Stimulated activated CD8-positive, alpha-beta memory T cell treated with anti-CD3 and anti-CD28 coated beads, Interleukin-4, amount 100 ng/mL, for 4 hours (primary cell): ENCODE measurements around the gene OR2S2.
A peak's percentile ranks its signal among the peaks of the same experiment; 100 is the strongest.

Source experiments
- DNase-seq, 2 donors: peaks; one replicate each; pipeline ENCODE4 v3.0.0-alpha.2; 2020; ENCODE audit warnings: low read depth in 2 of 2, low spot score in 1 of 2

OR2S2 gene

DNA sequence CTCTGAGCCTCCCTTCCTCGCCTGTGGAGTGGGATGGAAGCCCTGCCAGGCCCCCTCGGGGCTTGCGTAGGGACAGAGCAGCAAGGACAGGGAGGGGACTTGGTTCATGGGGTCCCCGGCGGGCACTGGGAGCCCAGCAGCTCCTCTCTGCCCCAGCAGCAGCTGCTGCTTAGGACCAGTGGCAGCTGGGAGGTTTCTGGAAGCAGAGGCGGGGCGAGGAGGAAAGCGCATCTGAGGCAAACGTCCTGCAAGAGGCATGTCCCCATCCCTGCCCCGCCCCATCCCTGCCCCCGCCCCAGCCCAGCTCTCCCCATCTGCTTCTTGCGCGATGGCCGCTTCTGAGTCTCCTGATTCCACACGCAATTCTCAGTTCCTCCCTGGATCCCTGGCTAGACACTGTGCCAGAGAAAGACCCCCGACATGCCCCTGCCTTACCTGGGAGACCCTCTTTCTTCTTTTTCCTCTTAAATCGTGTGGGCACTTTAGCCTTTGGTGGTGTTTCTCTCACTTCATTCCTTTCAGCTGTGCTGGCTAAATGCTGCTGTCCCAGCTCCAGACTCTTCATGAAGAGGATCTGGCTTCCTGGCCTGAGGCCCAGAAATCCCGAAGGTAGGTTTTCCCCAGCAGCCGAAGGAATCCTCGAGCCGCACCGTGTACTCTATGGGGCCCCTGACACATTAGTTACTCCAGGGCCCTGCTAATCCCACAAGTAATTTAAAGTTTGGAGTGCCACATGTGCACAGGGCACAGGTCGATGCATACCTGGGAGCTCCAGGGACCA is 4.4 kb upstream of the OR2S2 start:
- no peak for DNase-seq

DNA sequence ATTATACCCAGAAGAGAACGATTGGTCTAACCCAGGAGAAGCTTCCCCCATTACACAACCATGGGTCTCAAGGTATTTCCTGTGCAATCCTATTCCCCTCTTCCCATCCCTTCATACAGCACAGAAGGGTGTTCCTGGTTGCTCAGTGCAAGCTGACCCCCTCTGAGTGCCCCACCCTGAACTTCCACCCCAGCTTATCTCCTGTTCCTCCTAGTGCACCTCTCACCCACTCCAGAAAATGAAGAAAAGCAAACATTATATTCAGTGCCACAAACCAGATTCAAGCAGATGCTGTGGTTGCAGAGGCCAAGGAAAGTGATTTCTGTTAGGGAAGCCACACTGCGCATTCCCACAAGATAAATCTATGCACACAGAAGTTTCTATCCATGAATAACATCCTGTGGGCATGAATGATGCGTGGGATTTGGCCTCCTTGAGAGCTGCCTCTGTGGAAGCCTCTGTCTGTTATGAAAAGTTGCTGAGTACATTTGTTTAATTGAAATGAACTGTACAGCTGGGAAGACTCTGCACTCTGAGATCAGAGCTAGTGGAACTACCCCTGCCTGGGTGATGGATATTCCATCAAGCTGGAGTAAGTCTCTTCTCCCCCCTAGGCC is 2.2 kb upstream of the OR2S2 start:
- no peak for DNase-seq

DNA sequence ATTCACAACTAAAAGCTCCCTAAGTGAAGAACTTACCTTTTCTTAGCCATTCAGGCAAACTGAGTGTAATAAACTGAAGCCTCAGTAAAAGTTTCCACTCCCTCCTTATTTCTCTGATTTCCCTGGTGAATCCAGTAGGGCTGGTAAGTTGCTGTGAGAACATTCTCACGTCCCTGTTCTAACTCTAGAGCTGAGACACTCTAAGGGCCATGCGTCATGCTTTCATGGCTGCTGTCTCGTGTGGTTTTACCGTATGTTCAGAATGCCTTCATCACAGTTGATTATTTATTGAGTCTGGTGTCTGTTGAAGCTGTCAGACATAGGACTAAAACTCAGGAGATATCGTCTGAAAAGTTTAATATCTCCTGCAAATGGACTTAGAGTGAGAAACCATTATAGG is 1.3 kb downstream of the OR2S2 start:
- no peak for DNase-seq

DNA sequence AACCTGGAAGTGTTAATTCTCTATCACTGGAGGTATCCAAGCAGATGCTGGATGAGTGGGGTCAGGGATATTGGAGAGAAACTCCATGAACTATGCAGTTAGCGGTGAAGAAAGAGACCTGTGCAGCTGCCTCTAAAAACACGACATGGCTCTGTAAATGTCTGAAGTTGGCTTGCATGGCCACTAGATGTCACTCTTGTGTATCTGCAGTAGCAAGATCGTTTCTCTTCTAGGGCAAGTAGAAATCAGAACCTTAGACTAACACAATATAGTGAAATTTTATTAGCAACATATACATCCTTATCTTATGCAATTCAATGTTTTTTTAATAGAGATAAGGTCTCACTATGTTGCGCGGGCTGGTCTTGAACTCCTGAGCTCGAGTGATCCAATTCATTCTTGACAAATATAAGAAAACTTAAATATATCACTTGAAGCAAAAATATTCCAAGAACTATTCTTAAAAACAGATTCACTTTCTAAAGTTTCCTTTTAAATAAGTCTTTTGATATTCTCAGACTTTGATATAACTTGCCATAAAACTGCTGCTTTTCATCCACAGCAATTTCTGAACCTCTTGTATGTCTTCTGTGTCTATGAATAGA is 2.9 kb downstream of the OR2S2 start:
- no peak for DNase-seq

DNA sequence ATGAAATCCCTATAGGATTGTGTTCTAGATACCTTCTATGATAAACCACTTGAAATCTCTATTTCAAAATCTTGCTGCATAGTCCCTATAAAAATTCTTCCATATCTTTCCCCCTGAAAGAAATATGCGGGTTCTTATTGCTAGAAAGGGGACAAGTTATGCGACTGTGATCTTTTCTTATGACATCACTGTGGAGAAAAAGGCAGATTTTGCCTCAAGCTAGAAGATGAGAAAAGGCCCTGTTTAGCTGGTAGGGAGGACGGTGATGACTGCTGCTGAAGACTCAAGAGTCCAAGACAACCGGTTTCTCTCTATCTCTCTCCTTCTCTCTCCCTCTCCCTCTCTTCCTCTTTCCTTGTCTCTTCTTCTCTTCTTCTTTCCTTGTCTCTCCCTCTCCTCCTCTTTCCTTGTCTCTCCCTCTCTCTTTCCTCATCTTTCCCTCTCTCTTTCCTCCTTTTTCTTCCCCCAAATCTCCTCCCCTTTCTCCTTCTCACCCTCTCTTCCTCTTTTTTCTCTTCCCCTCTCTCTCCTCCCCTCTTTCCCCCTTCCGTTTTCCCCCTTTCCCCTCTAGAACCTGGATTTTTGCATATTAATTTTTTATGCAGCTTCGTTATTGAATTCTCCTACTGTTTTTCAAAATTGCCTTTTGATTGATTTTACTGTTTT is 5.3 kb downstream of the OR2S2 start:
- no peak for DNase-seq

DNA sequence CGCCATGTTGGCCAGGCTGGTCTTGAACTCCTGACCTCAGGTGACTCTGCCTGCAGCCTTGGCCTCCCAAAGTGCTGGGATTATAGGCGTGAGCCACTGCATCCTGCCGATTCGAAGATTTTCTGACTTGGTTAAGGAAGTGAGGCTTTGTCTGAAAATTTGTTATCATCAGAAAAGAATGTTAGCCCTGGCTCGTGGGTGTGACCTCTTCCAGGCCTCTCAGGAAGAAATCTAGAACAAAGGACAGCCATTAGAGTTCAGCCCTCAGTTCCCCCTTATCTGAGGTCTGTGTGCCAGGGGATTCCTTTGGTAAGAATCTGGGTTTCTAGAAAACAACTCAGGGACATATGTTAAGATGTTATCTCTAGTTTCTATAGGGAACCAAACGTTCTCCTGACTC is 6.2 kb downstream of the OR2S2 start:
- no peak for DNase-seq

DNA sequence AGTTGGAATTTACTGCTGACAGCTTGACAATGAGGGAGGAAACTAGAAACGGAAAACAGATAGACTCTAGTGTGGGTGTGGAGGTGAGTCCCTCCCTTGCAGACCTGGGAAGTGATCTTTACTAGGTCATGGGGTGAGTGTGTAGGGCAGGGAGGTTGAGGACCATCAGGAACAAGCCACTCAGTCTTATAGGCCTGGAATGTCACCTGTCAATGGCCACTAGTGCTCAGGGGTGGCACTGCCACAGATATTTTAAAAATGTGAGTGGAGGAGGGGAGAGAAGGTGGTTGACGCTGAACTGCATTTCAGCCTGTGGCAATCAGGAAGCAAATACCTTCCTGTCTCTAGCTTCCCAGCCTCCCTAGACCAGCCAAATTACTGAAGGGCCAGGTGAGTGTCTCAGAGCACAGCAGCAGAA is 9.0 kb downstream of the OR2S2 start:
- no peak for DNase-seq

DNA sequence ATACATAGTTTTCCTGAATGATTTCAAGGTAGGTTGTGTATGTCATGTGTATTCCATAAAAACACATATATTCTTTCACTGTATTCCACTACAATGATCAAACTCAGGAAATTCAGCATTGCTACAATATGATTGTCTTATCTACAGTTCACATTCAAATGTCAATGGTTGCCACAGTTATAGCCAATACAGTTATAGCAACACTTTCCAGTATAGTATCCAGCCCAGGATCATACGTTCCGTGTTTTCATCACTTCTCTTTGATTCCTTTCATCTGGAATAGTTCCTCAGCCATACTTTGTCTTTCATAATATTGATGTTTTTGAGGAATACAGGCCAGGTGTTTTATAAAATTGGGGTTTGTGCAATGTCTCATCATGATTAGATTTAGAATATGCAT is 9.5 kb downstream of the OR2S2 start:
- no peak for DNase-seq

DNA sequence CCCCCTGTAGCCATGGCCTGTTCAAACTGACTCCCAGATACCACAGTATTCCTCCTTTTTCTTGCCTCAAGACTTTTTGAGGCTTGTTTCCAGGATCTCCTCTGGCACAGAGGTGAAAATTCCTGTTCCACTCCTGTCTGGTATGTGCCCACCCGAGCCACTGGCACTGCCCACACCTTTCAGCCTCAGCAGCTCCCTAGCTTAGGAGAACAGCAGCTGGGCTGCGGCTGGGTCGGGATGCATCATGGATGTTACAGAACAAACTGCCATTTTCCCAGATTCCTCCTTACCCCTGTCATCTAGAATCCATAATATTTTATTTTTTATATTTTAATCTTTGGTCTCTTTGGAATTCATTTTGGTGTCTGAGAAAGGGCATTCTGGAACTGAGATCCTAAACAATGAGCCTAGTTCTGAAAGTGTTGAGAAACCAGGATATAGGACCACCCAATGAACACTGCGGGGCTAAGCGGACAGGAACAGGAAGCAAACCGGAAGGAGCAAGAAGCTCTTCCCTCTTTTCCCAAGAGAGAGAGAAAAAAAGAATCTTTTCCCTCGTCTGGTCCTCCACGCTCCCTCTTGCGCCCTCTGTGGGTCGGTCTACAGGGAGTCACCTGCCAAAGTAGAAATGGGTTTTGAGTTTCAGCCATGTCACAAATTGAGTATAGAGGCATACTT is 12.5 kb downstream of the OR2S2 start:
- peak; percentile 4 to 29 for DNase-seq

DNA sequence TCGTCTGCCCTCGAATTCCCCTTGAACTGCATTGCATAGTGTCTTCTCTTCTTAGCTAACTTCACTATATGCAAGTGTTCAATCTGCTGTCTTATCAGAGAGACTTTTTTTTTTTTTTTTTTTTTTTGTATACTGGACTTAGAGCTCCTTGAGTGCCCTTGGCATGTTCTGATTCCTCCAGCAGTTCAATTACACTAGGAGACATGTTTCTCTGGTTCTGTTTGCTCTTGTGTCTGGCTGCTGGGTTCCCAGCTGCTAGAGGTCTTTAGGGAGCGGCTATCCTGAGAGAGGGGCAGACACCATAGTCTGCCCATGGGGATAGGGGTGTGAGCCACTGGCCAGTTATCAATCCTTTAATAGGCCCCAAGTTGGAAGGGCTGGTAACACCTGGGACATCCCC is 13.1 kb downstream of the OR2S2 start:
- no peak for DNase-seq

DNA sequence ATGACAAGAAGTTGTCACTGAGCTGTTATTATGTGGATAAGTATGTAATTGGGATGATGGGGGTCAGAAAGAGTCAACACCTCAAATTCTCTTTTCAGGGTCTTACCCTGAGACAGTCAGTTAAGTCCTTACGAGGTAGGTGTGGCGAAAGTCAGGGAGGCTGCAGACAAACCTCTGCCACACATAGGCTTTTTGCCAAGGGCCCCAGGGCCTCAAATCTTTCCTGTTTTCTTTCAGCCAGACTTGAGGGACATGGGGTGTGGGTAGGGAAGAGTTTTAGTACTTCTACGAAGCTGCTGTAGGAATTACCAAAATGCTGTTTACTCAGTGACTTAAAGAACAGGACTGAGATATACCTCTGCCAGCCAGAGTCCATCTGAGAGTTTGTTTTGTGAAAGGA is 13.8 kb downstream of the OR2S2 start:
- no peak for DNase-seq

DNA sequence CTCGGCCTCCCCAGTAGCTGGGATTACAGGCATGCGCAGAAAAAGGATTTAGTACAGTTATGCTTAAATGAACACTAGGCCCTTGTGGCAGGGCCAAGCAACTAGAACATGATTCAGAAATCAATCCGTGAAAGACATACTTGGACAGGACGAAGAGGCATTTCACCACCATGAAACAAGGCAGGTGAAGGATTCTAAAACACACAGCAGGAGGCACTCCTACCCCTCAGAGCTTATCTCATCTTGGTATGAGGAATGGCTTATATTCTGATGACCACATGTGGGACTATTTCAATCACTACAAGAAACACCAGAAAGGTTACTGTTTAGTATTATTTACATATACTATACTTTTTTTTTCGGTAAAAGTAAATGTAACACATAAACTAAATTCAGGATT is 15.7 kb downstream of the OR2S2 start:
- no peak for DNase-seq

DNA sequence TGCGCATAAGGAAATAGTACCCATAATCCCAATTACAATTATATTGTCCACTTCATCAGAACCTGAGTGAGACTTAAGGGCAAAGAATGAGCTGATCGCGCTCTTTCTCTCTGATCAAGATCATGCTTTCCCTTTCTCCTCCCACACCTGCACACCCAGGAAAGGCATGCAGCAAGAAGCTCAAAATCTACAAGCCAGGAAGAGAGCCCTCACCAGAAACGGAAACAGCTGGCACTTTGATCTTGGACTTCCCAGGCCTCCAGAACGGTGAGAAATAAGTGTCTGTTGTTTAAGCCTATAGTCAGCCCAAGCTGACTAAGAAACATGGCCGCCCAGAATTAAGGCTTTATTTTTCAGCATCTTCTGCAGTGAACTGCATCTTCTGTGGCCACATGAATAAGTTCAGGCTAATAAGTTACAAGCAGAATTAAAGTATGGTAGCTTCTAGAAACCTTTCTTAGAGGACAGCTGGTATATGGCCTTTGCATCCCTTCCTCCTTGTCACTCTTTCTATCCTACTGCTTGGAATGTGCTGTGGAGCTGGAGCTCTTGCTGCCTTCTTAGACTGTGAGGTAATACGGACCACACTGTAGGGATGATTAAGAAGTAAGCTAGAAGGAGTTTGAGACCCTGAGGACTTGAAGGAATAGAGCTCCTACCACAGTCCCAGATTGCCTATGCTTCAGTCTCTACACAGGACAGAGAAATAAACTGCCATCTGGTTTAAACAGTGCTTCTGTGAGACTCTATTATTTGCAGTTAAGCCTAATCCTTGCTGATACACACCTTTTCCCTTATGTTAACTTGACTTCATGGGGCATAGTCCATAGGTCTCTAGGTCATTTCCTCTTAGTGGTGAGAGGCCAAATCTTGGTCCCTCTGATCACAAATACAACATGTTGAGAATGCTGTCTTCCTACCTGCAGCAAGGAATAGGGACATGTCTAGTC is 17.2 kb downstream of the OR2S2 start:
- DNase-seq = no peak

DNA sequence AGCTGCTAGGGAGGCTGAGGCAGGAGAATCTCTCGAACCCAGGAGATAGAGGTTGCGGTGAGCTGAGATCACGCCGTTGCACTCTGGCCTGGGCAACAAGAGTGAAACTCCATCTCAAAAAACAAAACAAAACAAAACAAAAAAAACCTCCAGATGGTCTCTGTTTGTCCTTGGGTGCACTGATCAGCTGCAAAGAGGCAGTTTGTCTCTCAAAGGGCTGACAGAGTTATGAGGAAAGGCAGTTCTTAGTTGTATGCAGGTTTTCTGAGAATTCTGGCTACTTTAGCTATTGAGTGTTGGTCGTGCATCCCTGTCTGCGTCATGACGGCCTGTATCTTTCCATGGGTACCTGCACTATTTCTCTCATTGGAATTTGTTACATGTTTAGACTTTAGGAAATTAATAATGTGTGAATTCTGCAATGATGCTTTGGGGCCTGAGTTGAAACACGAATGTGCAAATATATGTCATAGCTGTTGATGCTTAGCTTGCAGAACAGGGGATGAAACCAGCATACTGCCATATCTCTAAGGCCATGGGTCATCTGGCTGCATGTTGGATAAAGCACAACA is 18.2 kb downstream of the OR2S2 start:
- DNase-seq = no peak

DNA sequence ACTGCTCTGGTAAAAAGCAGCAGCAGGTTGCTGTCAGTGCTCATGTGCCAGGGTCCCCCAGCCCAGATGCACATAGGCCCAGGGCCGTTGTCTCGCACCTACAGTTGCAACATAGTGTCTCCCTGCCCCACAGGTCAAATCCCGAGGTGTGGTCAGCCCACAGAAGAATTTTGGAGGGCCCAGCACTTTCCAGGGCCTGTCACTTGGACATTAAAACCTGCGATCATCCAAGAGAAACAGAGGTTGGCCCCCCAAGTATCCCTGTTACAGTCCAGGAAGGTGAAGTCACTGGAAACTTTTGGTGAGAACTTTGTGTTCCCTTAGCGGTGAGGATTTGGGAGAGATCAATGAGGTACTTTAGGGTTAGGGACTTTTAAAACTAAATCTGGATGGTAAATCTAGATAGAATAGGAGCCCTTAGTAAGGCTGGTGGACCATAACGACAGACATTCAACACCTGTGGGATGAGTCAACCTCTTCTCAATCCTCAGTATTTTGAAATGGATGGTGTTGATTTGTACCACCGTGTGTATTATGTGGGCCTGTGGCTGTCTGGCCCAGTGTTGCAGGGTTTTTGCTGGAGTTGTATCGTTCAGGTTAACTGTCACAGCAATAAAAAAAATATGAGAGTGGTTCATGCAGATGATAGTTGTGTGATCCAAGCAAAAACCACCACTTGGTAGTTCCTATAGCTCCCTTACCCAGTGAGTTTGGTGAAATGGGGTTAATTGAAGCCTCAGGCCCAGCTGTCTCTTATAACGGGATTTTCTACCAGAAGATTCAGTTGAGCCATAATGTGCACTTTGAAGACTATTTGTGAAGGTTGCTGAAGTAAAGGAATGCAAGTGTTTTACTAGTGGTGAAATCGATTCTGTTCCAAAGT is 19.2 kb downstream of the OR2S2 start:
- DNase-seq = no peak

DNA sequence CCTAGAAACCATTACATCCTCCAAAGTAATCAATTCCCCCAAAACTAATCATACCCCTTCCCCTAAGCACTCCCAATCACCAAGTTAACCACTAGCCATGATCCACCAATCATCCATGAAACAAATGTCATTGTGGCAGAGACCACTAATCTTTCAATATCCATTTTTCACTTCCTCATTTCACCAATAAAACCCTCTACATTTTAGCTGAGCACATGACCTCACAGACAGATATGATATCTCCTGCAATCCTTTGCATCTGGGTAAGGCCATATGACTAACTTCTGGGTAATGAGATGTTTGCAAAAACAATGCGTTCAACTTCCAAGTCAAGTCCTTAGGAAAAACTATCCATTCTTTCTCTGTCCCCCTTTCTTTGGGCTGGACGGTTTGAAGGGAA is 20.7 kb downstream of the OR2S2 start:
- DNase-seq = no peak

DNA sequence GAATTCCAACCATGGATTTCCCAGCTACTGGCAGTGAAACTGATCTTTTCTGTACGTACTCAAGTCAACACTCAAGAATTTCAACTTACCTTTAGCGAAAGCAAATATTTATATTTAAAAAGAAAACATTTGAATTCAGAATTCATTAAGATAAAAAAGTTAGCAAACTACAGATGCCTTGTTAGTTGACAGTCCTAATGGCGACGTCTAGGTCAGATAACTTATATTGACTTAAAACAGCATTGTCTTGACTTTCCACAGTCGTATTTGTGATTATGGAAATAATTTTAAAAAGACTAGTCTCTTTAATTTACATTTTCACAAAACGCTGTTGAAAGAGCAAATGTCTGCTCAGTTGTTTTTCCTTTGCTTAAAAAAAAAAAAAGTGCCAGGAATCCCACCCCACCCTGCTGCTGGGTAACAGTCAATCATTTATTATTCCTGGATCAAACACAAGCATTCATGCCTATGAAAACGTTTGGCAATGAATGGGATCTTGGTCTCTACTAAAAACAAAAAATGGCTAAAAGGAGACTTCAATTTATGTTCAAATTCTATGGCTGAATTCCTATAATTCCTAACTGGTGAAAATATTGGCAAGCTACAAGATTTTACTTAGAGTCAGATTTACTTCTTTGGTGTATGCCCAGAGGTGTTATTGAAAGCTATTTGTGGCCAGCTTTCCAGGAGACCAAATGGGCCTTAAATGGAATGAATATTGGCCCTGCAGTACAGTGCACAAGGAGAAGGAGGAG is 22.0 kb downstream of the OR2S2 start:
- DNase-seq = no peak

DNA sequence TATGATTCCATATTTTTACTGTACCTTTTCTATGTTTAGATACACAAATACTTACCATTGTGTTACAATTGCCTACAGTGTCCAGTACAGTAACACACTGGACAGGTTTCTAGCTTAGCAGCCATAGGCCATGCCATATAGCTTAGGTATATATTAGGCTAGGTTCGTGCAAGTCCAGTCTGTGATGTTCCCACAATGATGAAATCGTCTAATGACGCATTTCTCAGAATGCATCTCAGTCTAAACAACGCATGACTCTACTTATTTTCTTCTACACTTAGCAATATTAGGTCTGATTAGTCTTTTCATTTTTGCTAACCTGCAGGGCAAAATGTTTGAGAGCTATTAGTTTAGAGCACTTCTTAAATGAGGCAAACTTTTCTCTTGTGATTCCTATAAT is 22.7 kb downstream of the OR2S2 start:
- no peak for DNase-seq
